ENCODE data around the gene TMEM175. TPM values are rescaled to one million over a fixed set of nuclear protein-coding genes. Genes with fewer than 3 reads are reported as not detected.

TMEM175 gene
- total and polyA plus RNA-seq, 7 donors = 4.6 to 42.6 (median 30.5) TPM

DNA sequence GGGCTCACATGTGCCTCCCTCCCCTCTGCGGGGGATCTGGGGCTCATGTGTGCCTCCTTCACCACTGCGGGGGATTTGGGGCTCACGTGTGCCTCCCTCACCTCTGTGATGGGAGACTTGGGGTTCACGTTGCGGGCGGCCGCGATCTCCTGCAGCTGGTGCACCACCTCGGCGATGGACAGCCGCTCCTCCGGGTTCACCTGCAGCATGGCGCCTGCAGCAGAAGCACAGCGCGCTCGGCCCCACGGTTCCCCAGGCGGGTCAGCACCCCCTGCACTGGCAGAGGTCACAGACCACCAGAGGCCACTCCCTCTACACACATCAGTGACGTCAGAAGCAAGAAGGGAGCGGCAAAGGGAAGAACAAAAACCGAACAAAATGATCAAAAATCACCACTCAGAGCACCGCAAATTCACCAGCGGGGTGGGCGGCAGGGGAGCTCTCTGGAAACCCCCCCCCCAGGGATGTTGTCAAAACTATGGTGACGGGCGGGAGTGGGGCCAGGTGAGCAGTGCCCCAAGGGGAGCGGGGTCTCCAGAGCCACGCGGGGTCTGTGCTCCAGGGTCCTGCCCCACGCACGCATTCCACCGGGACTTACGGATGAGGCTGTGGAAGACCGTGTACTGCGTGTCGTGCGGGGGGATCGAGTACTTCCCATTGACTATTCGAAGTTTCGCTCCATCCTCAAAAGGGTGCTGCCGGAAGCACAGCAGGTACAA is 38.8 kb upstream of the TMEM175 start:
- Histone ChIP-seq H3K4me3 (no peak overlapping the region), H3K4me1 (no peaks in the 10 kb centered on the region), H3K27ac (no peak overlapping the region), H3K9me3 (no peaks in the 10 kb centered on the region), H3K27me3 (no peaks in the 10 kb centered on the region), H3K36me3 (peaks cover 14 to 96% (median 48%) of the 10 kb centered on the region in 4 donors)
- intact Hi-C loops (cut with DNase I) = no loop called here
- TF ChIP-seq EP300 (IDR thresholded peaks at IDR 0.05) (no peak), POLR2AphosphoS5 (IDR thresholded peaks at IDR 0.05) (no peak), POLR2A (IDR thresholded peaks at IDR 0.05) (no peak)
- TF ChIP-seq, protein P1, sequence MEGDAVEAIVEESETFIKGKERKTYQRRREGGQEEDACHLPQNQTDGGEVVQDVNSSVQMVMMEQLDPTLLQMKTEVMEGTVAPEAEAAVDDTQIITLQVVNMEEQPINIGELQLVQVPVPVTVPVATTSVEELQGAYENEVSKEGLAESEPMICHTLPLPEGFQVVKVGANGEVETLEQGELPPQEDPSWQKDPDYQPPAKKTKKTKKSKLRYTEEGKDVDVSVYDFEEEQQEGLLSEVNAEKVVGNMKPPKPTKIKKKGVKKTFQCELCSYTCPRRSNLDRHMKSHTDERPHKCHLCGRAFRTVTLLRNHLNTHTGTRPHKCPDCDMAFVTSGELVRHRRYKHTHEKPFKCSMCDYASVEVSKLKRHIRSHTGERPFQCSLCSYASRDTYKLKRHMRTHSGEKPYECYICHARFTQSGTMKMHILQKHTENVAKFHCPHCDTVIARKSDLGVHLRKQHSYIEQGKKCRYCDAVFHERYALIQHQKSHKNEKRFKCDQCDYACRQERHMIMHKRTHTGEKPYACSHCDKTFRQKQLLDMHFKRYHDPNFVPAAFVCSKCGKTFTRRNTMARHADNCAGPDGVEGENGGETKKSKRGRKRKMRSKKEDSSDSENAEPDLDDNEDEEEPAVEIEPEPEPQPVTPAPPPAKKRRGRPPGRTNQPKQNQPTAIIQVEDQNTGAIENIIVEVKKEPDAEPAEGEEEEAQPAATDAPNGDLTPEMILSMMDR (IDR thresholded peaks at IDR 0.05) = no peak
- DNase-seq = no peak
- 96% methylated on average over 41 of the region's 41 CpGs for WGBS, 2 donors

DNA sequence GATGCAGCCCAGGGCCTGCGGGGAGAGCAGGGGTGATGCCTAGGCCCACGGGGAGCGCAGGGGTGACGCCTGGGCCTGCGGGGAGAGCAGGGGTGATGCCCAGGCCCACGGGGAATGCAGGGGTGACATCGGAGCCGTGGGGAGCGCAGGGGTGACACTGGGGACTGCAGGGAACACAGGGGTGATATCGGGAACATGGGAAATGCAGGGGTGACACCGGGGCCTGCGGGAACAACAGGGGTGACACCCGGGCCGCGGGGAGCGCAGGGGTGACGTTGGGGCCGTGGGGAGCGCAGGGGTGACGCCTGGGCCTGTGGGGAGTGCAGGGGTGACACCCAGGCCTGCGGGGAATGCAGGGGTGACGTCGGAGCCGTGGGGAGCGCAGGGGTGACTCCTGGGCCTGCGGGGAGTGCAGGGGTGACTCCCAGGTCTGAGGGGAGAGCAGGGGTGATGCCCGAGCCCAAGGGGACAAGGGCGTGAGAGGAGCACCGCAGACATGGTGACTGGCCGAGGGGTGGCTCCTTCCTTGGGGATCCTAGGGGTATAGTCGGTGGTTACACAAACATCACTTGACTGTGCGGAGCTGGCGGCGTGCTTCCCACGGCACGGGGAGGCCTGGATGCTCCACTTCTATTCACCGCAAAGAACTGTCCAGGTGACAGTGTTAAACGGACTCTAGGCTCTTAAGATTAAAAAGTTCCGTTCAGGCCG is 38.1 kb upstream of the TMEM175 start:
- H3K36me3 ChIP-seq = peaks cover 11 to 89% (median 42%) of the 10 kb centered on the region in 4 donors
- DNase-seq = no peak

DNA sequence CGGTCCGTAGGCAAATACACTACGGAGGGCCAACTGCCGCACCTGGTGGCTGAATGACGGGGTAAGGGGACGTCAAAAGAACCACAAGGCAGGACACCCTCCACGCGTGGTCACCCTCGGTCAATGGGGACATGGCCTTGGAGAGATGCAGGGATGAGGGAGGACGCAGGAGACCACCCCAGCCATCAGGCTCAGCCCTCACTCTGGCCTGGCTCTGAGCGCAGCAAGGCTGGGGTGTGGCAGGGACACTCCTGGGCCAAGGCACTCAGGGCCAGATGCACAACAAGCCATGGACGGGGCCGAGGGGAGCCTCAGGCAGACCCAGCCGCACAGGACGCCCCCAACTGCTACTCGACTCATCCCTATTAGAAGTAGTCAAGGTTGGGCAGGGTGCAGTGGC is 36.7 kb upstream of the TMEM175 start:
- intact Hi-C loops (cut with DNase I) = no loop called here
- no peak overlapping the region for H3K4me3 ChIP-seq
- TF ChIP-seq POLR2AphosphoS5 (IDR thresholded peaks at IDR 0.05) (no peak), POLR2A (IDR thresholded peaks at IDR 0.05) (no peak), EP300 (IDR thresholded peaks at IDR 0.05) (no peak)
- TF ChIP-seq, protein P1 (IDR thresholded peaks at IDR 0.05) = no peak
- H3K9me3 ChIP-seq = no peaks in the 10 kb centered on the region
- peaks cover 11 to 83% (median 29%) of the 10 kb centered on the region in 4 donors for H3K36me3 ChIP-seq
- WGBS, 2 donors = 94 to 97% methylated on average over 16 of the region's 16 CpGs
- H3K27ac ChIP-seq = no peak overlapping the region
- no peaks in the 10 kb centered on the region for H3K27me3 ChIP-seq
- no peak for DNase-seq
- no peaks in the 10 kb centered on the region for H3K4me1 ChIP-seq

More for the DNA sequence above, 38.1 kb upstream of the TMEM175 start:
- TF ChIP-seq, protein P1 (IDR thresholded peaks at IDR 0.05) = no peak
- TF ChIP-seq POLR2A (IDR thresholded peaks at IDR 0.05) (no peak), EP300 (IDR thresholded peaks at IDR 0.05) (no peak), POLR2AphosphoS5 (IDR thresholded peaks at IDR 0.05) (no peak)
- 95 to 96% methylated on average over 40 of the region's 40 CpGs for WGBS, 2 donors
- H3K27me3 ChIP-seq = no peaks in the 10 kb centered on the region
- H3K4me1 ChIP-seq = no peaks in the 10 kb centered on the region
- intact Hi-C loops (cut with DNase I) = no loop called here
- no peak overlapping the region for H3K4me3 ChIP-seq
- H3K27ac ChIP-seq = no peak overlapping the region
- no peaks in the 10 kb centered on the region for H3K9me3 ChIP-seq

DNA sequence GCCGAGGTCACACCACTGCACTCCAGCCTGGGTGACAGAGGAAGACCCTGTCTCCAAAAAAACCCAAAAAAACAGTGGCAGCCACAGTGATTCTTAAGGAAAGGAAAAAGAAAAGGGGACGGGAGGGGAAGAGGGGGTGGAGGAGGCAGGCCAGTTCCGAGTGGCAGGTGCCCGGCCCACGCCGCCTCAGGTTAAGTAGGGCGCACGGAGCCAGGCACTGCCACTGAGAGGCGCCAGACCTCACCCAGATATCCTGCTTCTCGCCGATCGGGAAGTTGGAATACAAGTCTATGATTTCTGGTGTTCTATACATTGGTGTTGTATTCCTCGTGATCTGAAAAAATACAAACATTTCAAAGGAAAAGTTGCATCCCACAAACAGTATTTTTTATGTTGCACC is 36.0 kb upstream of the TMEM175 start:
- 93 to 97% methylated on average over 13 of the region's 13 CpGs for WGBS, 2 donors
- peaks cover 11 to 84% (median 29%) of the 10 kb centered on the region in 4 donors for H3K36me3 ChIP-seq

More for the DNA sequence above, 36.0 kb upstream of the TMEM175 start:
- Histone ChIP-seq H3K4me1 (no peaks in the 10 kb centered on the region), H3K27me3 (no peaks in the 10 kb centered on the region), H3K9me3 (no peaks in the 10 kb centered on the region), H3K4me3 (no peak overlapping the region), H3K27ac (no peak overlapping the region)
- TF ChIP-seq POLR2AphosphoS5 (IDR thresholded peaks at IDR 0.05) (no peak), POLR2A (IDR thresholded peaks at IDR 0.05) (no peak), EP300 (IDR thresholded peaks at IDR 0.05) (no peak)
- TF ChIP-seq, protein P1 (IDR thresholded peaks at IDR 0.05) = no peak
- intact Hi-C loops (cut with DNase I) = no loop called here
- no peak for DNase-seq
